Activated CD4-positive, CD25-positive, alpha-beta regulatory T cell treated with anti-CD3 and anti-CD28 coated beads, Interleukin-2, amount 50 U/mL, for 16 hours (primary cell): ENCODE results near the gene RAB8B.
"Not testable (repeated sequence)": the region's sequence is repeated elsewhere in the genome, so short reads cannot be mapped to it uniquely, and the experiment has no call there.

Experiments
- DNase-seq: peaks from one replicate; pipeline ENCODE4 v3.0.0-alpha.2; 2020; ENCODE audit warnings: low read depth, low spot score

Gene RAB8B

DNA sequence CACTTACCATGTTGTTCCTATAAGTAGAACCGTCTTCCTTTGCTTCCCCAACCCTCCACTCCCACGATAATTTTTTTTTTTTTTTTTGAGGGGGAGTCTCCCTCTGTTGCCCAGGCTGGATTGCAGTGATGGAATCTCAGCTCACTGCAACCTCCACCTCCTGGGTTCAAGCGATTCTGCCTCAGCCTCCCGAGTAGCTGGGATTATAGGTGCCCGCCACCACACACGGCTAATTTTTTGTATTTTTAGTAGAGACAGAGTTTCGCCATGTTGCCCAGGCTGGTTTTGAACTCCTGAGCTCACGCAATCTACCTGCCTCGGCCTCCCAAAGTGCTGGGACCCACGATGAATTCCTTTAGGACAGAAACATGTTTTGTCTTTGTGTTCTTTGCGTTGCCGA is 19.4 kb downstream of the RAB8B start:
- DNase-seq: not testable (repeated sequence)

DNA sequence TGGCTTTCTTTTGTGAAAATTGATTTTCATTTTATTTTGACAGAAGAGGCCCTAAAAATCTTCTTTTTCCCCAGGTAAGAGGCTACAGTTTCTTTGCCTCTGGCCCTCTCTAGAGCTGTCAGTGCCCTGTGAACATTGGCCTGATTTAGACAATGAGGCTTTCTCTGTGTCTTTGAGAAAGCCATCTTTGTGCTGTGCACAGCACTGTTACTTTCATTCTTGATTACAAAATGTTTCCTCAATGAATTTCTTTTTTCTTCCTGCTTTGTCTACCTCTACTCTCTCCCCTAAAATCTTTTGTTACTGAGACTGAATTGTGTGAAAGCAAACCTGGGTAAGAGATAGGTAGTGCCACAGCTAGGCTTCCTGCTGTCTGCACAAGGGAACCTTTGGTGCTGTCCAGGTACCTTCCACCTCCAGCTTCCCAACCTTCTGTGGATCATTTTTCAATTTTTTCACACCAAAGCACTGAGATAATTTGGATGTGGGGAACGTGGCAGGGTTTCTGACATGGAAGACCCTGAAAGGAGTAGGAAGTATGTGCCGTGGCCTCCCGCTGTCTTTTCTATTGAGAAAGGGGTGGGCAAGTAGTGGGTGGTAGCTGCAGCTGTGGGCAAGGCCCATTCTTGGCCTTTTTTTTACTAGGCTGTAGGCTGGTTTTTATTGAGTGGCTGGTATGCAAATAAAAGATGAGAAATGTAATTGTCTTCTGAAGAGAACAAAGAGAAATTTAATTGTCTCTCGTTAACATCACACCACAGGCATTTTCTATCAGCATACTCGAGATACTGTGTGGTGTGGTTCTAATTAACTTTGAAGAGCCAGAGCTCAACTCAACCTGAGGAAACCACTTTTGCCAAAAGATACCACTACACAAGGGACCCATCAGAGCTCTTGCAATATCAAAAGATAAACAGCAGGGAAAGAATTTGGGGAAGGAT is 21.0 kb downstream of the RAB8B start:
- no peak for DNase-seq

DNA sequence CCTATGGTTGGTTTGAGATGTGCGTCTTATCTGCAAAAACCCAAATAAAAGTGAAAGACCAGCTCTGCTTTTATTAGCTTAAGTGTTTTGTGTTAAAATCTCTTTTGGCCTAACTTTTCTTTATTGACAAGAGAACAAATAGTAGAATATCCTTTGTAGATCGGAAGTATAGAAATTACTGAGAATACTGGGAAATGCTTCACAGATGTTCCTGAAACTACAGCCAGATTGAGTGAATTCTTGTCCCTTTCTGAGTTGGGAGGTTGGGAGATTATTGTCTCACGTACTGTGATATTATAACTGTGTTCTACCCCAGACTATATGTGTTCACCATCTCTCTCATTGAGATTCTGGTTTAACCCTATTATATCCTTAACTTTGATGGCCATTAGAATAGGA is 21.7 kb downstream of the RAB8B start:
- no peak for DNase-seq

DNA sequence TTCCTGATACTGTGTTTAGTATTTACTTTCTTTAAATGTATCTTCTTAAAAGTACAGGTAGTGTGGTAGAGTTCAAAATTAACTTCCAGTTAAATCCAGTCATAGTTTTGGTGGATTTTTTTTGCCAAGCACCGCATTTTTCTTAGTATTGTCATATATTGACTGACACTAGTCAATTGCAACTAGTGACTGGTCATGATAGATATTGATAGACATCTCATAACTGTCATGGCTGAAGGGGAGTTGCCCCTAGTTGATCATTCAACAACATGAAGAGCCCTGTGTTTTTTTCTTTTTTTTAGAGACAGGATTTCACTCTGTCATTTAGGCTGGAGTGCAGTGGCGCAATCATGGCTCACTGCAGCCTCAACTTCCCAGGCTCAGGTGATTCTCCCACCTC is 22.1 kb downstream of the RAB8B start:
- DNase-seq: no peak

DNA sequence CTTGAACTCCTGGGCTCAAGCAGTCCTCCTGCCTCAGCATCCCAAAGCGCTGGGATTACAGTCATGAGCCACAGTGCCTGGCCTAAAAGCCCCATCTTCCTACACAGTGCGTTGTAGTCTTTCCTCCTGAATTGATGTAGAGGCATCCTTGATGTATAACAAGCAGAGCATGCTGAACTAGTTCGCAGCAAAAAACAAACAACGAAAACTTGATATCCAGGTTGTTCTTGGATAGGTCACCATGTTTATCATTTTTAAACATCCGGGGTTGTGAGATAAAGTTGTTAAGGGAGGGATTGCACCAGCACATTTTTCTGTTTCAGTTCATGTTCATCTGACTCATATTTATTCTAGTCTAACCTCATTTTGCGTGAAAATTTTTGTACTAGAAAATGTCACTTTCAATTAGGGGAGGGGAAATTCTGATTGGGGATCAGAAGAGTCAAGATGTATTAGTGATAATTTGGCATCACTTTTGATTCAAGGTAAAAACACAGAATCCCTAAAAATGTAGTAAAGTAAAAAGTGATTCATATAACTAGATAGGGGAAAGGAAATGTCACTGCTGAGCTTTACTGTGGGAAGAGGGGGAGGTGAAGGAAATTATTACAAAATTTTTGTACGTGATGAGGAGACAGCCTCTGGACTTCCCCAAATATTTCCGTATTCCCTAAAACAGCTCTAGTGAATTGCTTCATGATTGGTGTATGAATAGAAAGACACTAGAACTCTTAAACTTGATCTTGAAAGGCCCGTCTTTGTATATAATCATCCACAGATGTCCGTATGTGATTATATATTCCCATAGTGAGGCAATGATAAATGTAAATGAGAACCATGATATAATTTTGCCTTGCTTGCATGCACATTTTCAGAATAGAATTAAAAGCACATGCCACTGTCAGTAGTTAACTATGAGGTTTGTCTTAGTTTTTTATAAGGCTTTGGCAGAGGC is 22.9 kb downstream of the RAB8B start:
- no peak for DNase-seq

DNA sequence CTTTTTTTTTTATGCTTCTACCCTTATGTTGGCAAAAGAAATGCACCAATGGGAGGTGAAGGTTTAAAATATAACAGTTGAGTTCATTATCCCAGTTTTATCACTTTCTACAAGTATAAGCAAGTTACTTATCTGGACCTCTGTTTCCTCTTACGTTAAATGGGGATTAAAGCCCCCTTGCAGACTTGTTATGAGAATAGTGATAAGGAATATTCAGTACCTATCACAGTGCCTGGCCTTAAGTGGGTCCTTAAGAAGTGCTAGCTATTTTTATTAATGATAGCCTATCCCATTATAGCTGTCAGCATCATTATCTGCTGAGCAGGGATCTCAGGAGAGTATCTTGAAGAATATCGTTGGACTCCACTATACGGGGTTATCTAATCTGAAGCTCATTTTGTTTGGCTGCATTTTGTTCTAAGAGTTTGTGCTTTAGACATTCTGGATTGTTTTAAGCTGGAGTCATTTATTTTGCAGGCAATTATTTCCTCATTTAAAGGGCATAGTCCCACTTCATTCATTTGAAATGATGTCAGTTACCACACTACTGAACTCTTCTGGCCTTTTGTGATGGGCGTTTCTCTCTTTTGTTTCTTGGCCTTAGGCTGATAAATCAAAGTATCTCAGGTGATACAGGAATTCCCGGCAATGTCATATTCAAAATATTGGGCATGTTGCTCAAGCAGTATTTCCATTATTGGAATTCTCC is 28.8 kb downstream of the RAB8B start:
- DNase-seq: no peak

DNA sequence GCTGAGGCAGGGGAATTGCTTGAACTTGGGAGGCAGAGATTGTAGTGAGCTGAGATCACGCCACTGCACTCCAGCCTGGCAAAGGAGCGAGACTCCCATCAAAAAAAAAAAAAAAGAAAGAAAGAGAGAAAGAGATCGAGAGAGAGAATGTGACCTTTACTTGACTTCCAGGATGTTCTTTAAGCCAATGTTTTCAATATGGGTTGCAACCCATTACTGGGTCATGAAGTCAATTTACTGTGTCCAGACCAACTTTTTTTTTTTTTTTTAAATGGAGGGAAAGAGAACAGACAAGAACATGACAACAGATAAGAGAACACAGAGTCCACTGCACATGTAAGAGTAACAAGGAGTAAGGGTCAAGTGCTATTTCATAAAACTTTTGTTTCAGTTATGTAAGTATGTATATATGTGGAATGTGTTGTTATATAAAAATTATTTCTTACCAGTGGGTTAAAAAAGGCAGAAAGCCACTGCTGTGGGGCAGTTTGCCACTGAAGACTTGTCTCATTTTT is 29.8 kb downstream of the RAB8B start:
- DNase-seq: no peak

DNA sequence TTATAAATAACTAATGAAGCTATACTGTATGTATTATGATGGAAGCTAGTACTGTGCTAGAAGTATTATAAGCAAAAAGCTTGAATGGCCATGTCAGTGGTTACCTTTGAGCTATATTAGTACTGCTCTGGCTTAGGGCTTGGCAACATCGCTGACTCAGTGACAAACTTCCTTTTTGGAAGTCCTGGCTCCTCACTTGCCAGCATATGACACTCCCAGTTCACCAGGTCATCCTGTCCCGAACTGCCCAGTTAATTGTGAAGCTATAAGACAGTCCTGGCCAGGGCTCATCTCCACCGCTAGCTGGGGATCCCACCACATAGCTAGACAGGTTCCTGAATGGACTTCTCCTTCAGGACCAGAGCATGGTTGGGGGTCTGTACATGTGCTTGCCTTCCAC is 31.9 kb downstream of the RAB8B start:
- no peak for DNase-seq

DNA sequence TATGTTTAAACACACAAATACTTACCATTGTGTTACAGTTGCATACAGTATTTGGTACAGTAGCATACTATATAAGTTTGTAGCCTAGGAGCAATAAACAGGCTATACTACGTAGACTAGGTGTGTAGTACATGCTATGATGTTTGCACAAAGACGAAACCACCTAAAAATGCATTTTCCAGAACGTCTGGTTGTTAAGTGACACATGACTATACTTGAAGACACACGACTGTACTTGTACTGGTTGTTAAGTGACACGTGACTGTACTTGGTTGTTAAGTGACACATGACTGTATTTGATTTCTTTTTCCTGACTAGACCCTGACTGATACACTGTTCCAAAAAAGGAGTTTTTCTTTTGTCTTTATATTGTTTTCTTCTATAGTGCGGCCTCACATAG is 34.1 kb downstream of the RAB8B start:
- DNase-seq: no peak

DNA sequence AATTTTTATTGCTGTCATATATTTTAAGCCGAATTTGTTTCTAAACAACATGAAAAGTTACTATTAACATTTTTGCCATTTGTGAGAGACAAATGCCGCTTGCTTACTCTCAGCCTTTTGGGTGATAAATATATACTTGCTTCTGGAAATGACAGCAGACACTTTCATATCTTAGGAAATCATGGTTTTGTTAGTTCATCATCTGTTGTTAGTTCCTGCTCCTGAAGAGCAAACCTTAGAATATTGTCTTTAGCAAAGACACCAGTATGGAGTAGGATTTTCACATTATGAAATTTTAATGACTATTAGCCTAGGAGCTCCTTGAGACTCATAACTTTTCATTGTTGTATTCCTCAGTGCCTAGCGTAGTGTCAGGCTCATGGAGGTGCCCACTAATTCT is 36.0 kb downstream of the RAB8B start:
- no peak for DNase-seq

DNA sequence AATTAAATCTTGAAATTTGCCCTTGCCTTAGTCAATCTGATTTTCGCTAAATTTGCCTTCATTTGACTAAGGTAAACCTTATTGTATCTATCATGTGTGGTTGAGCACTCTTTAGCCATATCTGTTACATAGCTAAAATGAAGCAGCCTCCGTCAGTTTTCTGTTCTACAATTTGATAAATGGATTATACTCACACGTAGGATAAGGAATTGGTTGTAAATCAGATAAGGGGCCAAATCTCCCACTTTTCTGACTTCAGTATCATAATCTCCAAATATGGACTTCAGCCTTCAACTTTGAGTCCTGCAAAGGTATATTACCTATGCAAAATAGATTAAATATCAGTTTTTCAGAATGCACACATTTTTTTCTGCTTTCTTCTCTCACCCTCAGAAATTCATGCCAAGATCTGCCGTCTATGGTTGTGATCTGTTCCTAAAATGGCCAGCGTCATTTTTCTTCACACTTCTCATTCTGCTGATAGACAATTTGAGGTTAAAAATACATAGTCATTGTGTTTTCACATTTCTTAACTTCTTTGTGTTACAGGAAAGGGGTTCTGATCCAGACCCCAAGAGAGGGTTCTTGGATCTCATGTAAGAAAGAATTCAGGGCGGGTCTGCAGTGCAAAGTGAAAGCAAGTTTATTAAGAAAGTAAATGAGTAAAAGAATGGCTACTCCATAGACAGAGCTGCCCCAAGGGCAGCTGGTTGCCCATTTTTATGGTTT is 36.9 kb downstream of the RAB8B start:
- DNase-seq: no peak

DNA sequence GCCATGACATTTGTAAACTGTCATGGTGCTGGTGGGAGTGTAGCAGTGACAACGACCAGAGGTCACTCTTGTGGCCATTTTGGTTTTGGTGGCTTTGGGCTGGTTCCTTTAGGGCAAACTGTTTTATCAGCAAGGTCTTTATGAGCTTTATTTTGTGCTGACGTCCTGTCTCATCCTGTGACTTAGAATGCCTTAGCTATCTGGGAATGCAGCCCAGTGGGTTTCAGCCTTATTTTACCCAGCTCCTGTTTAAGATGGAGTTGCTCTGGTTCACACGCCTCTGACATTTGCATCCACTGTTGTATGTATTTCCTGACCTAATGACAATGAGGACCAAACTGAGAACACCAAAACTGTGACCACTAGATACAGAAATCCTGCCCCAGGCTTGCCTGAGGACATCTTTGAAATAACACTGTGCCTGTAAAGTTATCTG is 37.6 kb downstream of the RAB8B start:
- DNase-seq: no peak

DNA sequence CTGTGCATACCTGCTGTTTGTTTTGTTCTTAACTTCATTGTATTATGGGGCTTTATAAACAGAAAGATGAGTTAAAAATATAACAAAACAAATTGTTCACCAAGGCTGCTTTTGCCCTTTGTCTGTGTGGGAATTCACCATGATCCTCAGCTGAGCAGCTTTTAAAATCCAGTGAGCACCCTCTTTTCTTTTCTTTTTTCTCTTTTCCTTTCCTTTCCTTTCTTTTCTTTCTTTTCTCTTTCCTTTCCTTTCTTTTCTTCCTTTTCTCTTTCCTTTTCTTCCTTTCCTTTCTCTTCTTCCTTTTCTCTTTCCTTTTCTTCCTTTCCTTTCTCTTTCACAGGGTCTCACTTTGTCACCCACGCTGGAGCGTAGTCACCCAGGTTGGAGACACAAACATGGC is 38.3 kb downstream of the RAB8B start:
- DNase-seq: no peak

DNA sequence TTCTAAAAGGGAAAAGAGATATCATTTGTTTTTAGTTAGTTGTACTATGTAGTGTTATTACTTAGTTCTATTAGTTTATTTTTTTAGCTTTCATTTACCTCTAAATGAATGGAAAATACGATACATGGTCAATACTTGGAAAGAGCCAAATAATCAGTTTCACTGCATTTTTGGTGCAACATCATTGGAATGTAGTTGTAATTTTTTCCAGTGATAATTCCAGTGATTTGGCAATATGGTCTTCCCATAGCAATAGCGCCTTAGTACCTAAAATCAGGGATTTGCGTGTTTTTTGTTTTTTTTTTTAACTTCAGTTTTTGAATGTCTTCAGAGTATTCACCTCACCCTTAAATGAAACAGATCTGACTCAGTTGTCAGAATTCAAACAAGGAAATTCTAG is 41.8 kb downstream of the RAB8B start:
- no peak for DNase-seq

DNA sequence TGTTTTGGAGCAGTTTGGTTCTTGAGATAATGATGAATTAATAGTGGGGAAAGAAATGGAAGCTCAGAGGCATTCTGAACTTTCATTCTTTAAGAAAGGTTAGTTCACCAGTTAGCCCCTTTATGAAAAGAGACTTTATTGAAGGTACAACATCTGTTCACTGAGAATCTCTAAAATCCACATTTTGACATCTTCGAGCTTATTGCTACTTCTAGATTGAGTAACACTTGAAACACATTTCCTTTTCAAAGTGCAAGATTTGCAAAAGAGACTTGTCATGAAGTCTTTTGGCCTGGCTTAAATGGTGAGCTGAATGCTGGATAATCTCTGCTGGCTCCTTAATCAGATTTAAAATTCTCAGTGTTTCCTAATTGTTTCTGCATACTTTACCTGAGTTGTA is 42.3 kb downstream of the RAB8B start:
- no peak for DNase-seq

DNA sequence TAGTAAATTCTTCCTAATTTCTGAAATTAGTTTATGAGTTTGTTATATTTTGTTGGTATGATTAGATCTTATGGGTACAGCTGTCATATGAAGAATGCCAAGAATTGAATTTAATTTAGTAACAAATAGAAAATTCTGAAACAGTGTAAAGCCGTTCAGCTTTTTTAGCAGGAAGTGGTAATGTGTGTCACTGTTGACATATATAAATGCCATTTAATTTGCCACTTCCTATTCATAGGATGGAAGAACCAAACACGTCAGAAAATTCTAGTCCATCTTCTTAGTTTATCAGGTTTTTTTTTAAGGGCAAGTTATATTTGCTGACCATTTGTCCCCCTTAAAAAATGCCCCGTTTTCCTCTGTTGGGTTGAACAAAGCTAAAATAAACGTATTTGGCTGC is 43.0 kb downstream of the RAB8B start:
- DNase-seq: no peak

DNA sequence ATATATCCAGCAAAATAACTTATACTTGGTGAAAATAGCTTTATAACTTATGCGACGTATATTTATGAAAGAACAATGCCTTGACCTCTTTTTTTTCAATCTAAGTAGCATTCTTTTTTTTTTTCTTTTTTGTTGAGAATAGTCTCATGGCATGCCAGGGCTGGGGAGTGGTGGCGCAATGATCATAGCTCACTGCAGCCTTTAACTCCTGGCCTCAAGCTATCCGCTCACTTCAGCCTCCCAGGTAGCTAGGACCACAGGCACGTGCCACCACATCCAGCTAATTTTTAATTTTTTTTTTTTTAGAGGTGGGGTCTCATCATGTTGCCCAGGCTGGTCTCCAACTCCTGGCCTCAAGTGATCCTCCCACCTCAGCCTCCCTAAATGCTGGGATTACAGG is 43.5 kb downstream of the RAB8B start:
- no peak for DNase-seq

DNA sequence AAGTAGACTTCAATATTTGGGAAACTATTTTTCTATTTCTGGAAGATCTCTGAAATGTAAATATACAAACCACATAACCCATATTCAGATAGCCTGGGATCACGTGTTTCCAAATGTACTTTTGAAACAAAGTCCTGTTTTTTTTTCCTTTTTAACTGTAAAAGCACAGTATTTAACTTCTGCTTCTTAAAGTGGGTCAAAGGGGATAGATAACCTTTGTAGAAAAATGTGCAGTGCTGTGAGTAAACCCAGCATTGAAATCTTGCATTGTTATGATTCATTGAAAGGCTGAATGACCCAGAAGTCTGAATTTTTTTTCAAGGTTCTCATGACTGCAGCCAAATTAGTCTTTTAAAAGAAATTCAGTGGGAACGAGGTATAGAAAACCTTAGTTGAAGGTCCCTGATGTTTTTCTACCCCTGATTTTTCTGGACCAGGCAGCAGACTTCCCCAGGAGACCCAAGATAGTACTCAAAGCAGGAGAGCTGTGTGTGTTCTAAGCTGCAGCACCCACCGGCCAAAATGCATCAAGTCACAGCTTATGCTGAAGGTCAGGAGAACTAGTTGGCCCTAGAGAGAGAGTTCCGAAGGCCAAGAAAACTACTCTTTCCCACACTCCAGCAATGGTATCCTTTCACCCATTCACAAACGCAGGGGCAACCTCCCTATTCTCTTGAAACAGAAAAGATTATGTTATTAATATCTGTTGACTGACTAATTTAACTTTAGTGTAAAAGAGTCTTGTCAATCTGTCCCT is 44.4 kb downstream of the RAB8B start:
- DNase-seq: no peak

DNA sequence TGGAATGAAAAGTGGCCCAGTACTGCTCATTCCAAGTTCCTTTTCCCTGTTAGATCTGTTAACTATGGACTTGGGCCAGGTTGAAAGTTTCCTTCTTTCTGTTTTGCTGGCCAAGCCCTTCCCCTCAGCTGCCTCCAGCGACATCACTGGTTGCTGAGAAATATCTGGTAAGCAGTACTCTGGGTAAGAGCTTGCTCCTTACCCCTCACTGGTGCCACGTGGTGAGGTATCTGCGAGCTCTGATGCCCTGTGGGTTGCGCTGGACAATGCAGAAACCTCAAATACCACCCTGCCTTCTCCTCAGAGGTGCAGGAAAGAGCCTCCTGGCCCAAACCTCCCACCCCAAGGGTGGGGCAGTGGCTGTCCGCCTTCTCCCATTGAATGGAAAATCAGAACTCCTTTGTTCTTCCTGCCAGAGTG is 45.1 kb downstream of the RAB8B start:
- DNase-seq: no peak

DNA sequence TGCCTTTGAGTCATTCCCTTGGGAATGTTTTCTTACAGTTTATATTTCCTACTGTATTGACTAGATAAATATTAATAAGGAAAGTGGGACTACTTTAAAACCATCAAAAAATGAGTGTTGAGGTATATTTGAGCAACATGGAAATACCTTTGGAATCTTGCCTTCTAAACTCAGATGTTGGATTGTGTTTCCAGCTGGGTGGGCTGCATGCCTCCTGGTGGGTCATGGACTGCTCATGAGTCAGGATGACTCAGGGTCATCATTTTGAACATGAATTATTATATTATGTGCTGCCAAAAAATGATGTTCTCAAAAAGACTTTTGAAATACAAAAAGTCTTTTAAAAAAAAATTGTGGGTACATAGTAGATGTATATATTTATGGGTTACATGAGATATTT is 46.9 kb downstream of the RAB8B start:
- DNase-seq: no peak
